NOMO-1 treated with DMSO at 0.1 percent for 48 hours (cell line): Measurements from ENCODE around the gene GOLPH3.
"Not testable (repeated sequence)": the region's sequence is repeated elsewhere in the genome, so short reads cannot be mapped to it uniquely, and the experiment has no call there.

Experiments used
- DNase-seq: peaks from one replicate; lab custom pipeline; 2025; ENCODE audit not compliant: unreplicated experiment; lab: John Stamatoyannopoulos, UW

The GOLPH3 gene

GRCh38 chr5:32172186-32172911, 1.8 kb downstream of the GOLPH3 start:
- not testable (repeated sequence) for DNase-seq

DNA sequence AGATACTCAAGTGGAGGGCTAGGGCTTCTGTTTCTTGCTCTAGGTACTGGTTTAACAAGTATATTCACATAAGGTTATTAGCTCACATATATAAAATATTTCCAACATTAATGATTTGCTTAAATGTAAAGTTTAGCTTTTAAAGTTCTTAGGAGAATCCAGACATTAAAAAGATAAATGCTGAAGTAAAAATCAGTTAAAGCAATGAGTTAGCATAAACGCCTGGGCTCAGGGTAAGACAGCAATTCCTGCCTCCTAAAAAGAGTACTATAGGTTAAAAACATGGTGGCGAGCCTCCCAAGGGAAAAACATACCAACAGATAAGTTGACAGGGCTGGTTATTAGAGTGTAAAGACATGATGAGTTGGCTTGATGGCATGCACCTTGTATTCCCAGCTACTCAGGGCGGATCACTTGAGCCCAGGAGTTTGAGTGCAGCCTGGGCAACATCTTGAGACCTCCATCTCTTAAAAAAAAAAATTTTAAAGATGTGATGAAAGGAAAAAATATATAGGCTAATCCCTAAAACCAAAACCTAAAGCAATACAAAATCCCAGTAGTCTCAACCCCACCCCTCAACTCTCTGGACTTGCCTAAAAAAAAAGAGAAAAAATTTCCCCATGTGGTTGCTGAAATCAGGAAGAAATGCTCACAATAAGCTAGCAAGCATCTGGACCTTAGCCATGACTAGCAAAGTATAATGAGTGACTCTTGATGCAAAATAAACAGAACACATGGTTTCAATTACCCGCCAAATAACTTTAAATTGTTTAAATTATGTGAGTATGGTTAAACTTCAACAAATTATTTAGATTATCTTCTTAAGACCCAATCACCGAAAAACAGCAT, 3.6 kb downstream of the GOLPH3 start:
- no peak for DNase-seq

DNA sequence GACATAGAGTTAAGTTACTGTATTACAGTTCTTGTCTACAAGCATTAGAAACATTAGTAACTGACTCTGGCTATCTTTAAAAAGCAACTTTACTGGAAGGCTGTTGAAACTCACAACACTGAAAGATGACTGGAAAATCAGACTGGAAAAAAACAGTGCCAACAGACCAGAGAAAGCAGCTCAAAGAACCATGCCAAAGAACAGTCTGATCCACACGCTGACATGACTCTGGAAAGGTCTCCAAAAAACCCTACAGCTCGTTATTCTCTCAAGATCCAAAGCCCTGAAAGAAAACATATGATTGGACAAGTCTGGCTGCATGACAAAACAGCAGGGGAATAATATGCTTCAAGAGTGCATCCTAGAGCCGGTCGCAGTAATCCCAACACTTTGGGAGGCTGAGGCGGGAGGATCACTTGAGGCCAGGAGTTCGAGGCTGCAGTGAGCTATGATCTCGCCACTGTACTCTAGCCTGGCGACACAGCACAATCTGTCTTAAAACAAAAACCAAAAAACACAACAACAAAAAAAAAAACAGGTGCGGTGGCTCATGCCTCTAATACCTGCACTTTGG, 5.6 kb downstream of the GOLPH3 start:
- no peak for DNase-seq

DNA sequence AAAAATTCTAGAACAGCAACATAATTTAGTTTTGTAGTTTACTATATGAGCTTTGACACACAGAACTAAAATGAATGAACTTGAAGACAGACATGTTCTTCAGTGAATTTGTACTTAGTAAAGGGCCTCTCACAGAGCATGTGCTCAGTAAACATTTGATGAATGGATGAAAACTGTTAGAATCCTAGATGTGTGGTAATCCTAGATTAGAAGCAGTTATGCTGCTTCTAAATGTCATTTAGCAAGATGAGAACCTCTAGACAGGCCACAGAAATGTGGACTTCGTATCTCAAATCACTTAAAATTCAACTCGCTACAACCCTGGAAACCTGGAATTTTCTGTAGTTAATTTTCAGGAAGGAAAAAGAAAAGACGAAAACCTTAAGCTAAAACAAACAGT, 8.5 kb downstream of the GOLPH3 start:
- no peak for DNase-seq

DNA sequence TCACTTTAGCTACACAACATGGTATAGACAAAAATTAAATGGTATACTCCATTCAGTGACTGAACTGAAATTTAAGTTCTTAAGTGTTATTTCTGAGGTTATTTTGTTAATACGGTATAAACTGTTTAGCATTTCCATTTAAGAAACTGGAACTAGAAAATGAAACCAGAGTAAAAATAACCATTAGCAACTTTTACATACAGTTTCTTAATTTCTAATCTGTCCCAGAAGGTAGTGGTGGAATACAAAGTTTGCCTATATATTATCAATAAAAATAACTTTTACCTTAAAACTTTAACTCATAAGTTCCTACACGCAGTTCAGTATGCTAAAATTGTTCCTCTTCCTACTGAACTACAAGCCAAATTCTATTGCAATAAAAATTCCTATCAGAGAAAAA, 10.3 kb downstream of the GOLPH3 start:
- DNase-seq = peak; percentile 43

GRCh38 chr5:32163053-32163452, 11.1 kb downstream of the GOLPH3 start:
- no peak for DNase-seq

GRCh38 chr5:32160228-32160627, 13.9 kb downstream of the GOLPH3 start:
- DNase-seq = no peak

GRCh38 chr5:32159328-32160072, 14.6 kb downstream of the GOLPH3 start:
- DNase-seq = no peak

DNA sequence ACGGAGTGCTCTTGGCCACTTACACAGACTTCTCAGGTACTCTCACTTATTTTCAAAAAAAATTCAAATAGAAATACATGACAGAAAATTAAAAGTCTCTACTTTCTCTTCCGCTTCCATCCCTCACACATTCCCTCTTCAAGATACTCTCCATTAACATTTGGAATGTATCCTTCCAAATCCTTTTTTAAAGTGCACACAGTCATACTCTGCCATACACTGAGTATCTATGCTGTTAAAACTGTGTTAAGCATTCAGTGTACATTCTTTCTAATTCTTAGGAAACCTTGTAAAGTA, 15.5 kb downstream of the GOLPH3 start:
- no peak for DNase-seq

- no peak for DNase-seq
These were observed 17.0 kb downstream of the GOLPH3 start for GRCh38 chr5:32157078-32157477.

DNA sequence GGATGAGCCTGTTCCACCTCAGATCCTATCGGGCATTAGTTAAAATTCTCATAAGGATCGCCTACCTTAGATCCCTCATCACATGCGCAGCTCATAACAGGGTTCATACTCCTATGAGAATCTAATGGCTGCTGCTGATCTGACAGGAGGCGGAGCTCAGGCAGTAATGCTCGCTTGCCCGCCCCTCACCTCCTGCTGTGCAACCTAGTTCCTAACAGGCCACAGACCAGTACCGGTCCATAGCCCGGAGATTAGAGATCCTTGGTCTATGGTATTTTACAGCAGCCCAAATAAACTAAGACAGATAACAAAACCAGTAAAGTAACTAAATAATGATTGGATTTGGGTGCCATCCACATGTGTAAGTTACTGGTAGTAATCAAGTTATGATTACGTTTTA, 17.5 kb downstream of the GOLPH3 start:
- no peak for DNase-seq

DNA sequence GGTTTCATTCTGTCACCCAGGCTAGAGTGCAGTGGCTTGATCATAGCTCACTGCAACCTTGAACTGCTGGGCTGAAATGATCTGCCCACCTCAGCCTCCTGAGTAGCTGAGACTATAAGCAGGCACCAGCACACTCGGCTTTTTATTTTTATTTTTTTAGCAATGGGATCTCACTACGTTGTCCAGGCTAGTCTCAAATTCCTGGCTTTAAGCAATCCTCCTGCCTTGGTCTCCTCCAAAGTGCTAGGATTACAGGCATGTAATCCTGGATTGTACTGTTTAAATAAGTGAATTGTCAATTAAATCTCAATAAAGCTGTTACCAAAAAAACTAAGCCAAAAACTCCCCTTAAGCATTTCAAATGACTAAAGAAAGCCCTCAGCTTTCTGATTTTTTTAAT, 18.9 kb downstream of the GOLPH3 start:
- DNase-seq = no peak

DNA sequence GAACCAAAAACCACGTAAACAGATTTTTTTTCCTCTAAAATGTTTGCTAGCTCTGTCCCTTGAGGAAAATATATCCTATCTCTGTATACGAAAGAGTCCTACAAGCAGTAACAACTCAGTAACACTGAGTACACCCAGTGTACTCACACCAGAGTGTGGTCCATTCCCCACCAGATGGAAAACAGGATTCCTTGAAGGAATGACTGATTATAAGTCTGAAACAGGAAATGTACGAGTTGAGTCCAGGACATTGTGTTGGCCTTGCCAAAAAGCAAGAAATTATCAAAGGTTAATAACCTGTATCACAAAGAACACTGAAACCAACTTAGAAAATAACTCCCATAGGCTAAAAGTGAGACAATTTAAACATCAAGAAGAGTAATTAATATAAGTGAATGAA, 20.4 kb downstream of the GOLPH3 start:
- DNase-seq = no peak

DNA sequence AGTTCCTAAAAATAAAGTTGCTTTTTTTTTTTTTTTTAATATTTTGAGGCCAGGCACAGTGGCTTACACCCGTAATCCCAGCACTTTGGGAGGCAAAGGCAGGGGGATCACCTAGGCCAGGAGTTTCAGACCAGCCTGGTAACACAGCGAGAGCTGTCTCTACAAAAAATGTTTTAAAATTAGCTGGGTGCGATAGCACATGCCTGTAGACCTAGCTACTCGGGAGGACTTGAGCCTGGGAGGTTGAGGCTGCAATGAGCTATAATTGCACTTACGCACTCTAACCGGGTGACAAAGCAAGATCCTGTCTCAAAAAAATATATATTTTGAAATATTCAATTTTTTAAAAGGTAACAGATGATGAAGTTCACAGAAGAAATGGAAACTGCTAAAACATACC, 22.9 kb downstream of the GOLPH3 start:
- DNase-seq = no peak

GRCh38 chr5:32150366-32150765, 23.8 kb downstream of the GOLPH3 start:
- DNase-seq = no peak

DNA sequence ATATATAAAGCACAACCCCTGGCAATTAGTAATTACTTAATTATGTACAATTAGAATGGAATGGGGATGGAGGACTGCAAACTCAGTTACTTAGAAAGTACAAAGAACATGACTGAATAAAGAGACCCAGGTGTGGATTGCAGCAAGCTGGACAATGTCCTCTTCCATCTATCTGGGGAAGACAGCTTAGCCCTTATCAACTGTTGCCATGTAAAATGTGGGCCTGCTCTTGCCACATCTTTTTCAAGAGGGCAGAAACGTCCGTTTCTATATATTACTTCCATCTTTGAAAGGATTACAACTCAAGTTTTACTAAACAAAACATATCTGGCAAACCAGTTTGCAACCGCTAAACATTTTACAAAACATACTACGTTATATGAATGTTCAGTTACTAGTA, 26.2 kb downstream of the GOLPH3 start:
- DNase-seq = peak; percentile 39

DNA sequence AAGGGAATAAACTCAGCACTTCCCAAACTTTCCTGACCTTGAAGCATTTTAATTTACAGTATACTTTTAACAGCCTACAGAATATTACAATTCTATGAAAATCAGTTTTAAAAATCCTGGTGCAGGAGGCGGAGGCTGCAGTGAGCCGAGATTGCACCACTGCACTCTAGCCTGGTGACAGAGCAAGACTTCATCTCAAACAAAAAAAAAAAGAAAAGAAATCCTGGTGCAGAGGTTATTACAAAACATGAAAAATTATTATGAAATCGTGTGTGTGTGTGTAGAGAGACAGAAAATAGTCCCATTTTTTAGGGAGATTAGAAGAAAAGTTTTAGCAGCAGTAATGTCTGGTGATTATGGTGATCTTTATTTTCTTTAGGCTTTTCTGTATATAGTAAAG, 26.9 kb downstream of the GOLPH3 start:
- peak; percentile 89 for DNase-seq

DNA sequence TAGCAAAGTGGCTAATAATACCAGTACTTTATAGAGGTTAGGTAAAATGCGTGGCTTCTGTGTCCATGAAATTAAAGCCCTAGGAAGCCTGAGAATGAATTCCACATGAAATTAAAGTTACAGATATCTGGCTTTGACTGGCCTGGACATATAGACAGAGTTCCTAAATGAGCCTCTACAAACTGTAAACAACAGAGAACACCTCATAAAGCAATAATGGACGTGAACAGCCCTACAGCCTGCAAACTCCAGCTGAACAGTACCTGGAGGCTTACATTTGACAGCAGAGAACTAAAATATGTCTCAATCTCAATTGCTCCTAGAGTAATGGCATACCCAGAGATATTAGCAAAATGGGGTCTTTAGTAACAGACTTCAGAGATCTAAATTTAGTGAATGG, 28.7 kb downstream of the GOLPH3 start:
- DNase-seq = no peak

DNA sequence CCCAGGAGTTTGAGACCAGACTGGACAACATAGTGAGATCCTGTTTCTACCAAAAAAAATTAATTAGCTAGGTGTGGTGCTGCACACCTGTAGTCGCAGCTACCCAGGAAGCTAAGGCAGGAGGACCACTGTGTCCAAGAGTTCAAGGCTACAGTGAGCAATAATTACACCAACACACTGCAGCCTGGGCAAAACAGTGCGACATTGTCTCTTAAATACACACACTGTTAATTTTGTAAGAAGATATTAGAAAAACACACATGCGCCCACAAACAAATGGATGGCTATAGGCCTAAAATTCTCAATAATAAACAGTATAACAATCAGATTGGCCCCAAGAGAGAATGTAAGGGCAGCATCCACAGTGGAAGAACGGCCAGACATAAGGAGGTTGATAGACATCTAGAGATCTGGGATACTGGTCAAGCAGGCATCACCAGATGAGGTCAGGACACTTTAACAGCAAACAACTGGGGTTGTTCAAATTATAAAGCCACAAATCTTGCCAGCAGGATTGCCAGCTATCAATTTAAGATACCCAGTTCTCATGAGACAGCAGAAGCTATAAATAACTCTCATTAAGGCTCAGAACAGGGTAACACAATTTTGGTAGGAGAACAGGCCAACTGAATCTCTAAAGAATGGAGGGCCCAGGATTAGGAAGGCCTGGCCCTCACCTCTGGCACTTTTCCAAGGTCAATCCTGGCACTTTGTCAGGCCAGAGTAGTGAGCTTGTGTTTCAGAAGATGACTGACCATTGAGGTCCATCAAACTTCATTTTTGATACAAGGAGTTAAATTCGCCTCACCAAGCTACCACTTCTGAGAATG, 29.5 kb downstream of the GOLPH3 start:
- DNase-seq = no peak

DNA sequence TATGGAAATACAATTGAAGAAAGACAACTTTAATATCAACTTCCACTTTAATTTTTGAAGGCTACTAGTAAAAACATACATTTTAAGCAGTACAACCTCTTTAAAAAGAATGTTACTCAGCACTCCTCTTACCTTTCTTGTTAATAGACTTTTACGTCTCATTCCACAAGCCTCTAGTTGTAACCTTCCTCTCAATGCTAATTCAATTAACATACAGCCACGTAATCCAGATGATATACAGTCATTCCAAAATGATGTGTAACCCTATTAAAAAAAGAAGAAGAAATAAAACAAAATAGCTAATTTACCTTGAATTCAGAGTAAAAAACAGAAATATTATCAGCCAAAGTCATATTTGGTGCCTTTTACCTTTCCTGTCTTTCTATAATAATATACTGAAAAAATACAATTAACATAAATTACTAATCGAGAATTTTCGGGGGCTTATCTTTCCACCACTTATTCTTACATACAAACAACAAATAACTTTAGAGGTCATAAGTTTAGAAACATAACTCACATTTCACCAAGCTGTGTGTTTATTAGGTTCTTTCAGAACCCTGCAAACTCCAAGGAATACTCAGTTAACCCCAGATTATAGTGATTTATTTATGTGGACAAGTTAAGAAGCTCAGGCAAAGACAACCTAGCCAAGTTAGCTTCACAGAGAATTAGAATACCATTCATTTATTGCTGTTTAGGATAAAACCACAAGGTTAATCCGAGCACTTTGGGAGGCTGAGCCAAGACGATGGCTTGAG, 30.3 kb downstream of the GOLPH3 start:
- DNase-seq = no peak
